ENCODE data around the gene MYCN. TPM values are rescaled to one million over a fixed set of nuclear protein-coding genes. Genes with fewer than 3 reads are reported as not detected.

MYCN gene
- total and polyA plus RNA-seq, 2 of the 8 experiments (the other 6 are each of a cell fraction or from before 2014, with no cell fraction given), result 87.8 to 137 TPM

DNA sequence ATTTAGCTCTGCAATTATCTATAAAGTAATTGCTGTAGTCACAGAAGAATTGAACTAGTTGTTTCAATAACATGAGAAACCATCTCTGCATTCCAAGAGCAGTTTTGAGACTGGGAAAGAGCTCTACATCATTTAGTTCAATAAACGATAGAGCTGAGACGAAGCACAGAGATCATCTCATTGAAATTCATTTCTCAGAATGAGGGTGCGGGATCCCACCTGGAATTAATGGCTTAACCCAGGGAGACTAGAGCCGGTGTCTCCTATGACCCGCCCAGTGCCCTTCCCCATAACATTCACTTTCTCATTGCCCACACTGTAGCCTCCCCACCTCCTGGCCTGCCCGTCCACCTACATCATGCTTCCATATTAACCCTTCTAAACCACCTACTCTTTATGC is 8.8 kb downstream of the MYCN start (continued):
- TF ChIP-seq, protein P1, sequence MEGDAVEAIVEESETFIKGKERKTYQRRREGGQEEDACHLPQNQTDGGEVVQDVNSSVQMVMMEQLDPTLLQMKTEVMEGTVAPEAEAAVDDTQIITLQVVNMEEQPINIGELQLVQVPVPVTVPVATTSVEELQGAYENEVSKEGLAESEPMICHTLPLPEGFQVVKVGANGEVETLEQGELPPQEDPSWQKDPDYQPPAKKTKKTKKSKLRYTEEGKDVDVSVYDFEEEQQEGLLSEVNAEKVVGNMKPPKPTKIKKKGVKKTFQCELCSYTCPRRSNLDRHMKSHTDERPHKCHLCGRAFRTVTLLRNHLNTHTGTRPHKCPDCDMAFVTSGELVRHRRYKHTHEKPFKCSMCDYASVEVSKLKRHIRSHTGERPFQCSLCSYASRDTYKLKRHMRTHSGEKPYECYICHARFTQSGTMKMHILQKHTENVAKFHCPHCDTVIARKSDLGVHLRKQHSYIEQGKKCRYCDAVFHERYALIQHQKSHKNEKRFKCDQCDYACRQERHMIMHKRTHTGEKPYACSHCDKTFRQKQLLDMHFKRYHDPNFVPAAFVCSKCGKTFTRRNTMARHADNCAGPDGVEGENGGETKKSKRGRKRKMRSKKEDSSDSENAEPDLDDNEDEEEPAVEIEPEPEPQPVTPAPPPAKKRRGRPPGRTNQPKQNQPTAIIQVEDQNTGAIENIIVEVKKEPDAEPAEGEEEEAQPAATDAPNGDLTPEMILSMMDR (IDR thresholded peaks at IDR 0.05; ENCODE audit: control extremely low read depth in 1 of 3, insufficient read depth in 1 of 3, low read depth in 1 of 3, low read length in 3 of 3), result no peak
- TF ChIP-seq SIRT6 (IDR thresholded peaks at IDR 0.05; ENCODE audit: low read length), result no peak
- TF ChIP-seq, protein P2, sequence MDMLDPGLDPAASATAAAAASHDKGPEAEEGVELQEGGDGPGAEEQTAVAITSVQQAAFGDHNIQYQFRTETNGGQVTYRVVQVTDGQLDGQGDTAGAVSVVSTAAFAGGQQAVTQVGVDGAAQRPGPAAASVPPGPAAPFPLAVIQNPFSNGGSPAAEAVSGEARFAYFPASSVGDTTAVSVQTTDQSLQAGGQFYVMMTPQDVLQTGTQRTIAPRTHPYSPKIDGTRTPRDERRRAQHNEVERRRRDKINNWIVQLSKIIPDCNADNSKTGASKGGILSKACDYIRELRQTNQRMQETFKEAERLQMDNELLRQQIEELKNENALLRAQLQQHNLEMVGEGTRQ (IDR thresholded peaks at IDR 0.05; ENCODE audit: low read length), result no peak
